ENCODE measurements around the gene COL1A2.

Gene COL1A2

GRCh38 chr7:94411188-94411466, 16.4 kb downstream of the COL1A2 start:
- DNase-seq, result no peak

GRCh38 chr7:94412762-94413322, 18.1 kb downstream of the COL1A2 start:
- DNase-seq, result no peak

- no peak for DNase-seq
Measured at GRCh38 chr7:94414481-94414880, 19.8 kb downstream of the COL1A2 start.

- DNase-seq, result no peak
Measured at GRCh38 chr7:94414980-94415379, 20.3 kb downstream of the COL1A2 start.

GRCh38 chr7:94417306-94417705, 22.6 kb downstream of the COL1A2 start:
- peak; percentile 71 for DNase-seq

GRCh38 chr7:94417901-94418300, 23.2 kb downstream of the COL1A2 start:
- no peak for DNase-seq

- no peak for DNase-seq
Measured at GRCh38 chr7:94418851-94419250, 24.2 kb downstream of the COL1A2 start.

GRCh38 chr7:94420328-94420727, 25.6 kb downstream of the COL1A2 start:
- no peak for DNase-seq

GRCh38 chr7:94421681-94422080, 27.0 kb downstream of the COL1A2 start:
- DNase-seq, result no peak

- DNase-seq, result no peak
Measured at GRCh38 chr7:94422136-94422535, 27.4 kb downstream of the COL1A2 start.

GRCh38 chr7:94422827-94423460, 28.2 kb downstream of the COL1A2 start:
- no peak for DNase-seq

- DNase-seq, result no peak
Measured at GRCh38 chr7:94423863-94424735, 29.4 kb downstream of the COL1A2 start.

- DNase-seq, result no peak
Measured at GRCh38 chr7:94425546-94425945, 30.9 kb downstream of the COL1A2 start.

- no peak for DNase-seq
Measured at GRCh38 chr7:94426980-94427875, 32.5 kb downstream of the COL1A2 start.

- DNase-seq, result no peak
Measured at GRCh38 chr7:94429153-94429552, 34.5 kb downstream of the COL1A2 start.

- no peak for DNase-seq
Measured at GRCh38 chr7:94431176-94431575, 36.5 kb downstream of the COL1A2 start.

GRCh38 chr7:94431619-94432280, 37.1 kb downstream of the COL1A2 start:
- no peak for DNase-seq

- no peak for DNase-seq
Measured at GRCh38 chr7:94432281-94432670, 37.6 kb downstream of the COL1A2 start.

- no peak for DNase-seq
Measured at GRCh38 chr7:94432817-94433216, 38.1 kb downstream of the COL1A2 start.

- no peak for DNase-seq
Measured at GRCh38 chr7:94433224-94433623, 38.5 kb downstream of the COL1A2 start.

- no peak for DNase-seq
Measured at GRCh38 chr7:94434042-94434441, 39.3 kb downstream of the COL1A2 start.

GRCh38 chr7:94436018-94436604, 41.4 kb downstream of the COL1A2 start:
- DNase-seq, result peak; percentile 90

All from NCI-H2227 treated with DMSO at 0.1 percent for 48 hours (cell line).